Stomach (tissue), 4 donors: ENCODE results near the gene ATP2B3.

ENCODE experiments used
- CTCF ChIP-seq, 7 experiments: fragments of 450-650 bp in 4 of 7; fragments of 200-600 bp in 3 of 7; sonication (generic) in 3 of 7; IDR thresholded peaks; one replicate each; pipeline ENCODE4 v1.5.1; 2016 to 2019; ENCODE audit warnings: antibody characterized with exemption in 7 of 7, control low read depth in 2 of 7, mild to moderate bottlenecking in 1 of 7
- EP300 ChIP-seq: sonication (generic); formaldehyde crosslinking; IDR thresholded peaks from one replicate; pipeline ENCODE4 v1.6.1; 2017; ENCODE audit warnings: antibody characterized with exemption

DNA sequence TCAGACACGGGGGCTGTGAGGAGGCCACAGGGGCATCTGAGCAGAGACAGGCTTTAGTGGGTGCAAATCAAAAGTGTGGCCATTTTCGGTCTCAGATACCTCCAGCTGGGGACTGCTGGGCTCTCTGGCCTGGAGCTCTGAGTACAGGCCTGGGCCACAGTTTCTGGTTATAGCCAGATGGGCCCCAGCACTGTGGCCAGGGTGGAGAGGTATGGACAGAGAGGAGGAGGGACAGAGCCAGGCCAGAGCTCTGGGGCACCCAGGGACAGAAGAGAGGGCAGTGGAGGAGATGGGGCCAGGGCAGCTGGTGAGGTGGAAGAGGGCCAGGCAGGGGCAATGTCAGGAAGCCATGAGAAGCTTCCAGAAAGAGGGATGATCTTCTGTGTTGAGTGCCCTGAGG, 61.4 kb downstream of the ATP2B3 start:
- no peak for TF ChIP-seq EP300
- TF ChIP-seq CTCF (IDR thresholded peaks at IDR 0.05): no peak
